Measurements from ENCODE around the gene TMEM140.
A peak's percentile ranks its signal among the peaks of the same experiment; 100 is the strongest.
"Not testable (repeated sequence)": the region's sequence is repeated elsewhere in the genome, so short reads cannot be mapped to it uniquely, and the experiment has no call there.

TMEM140 gene

DNA sequence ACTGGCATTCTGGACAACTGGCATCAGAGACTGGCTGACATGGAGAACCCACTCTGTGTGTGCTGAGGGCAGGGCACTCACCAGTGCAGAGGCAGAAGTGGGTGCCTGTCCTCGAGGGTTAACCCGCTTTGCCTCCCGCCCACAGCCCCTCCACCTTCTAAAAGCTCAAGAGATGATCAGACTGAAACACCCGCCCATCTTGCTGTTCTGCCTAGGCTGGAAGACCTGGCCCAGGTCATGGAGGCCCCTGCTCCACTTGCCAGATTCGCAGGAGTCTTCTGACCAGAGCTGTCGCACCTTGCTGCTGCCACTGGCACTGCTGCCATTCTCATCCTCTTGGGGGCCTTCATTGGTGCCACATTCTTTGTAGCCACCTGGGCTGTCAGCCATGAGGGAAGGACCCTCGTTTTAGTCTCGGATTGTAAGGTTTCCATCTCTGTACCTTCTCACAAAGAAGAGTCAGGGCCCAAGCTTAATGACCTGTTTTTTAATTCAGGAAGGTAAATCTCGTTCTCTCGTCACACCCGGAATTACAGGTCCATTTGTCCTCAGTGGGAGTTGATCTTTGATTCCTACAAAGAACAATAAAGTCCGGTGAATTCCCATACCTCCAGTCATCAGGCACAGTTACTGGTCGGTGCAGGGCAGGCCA lies 20.7 kb downstream of the TMEM140 start:
- Histone ChIP-seq H3K9ac (ENCODE audit: low read depth, low read length) (no peak overlapping the region), H3K4me1 (ENCODE audit: control insufficient read depth, insufficient read depth, low read length) (peaks cover 20% of the 10 kb centered on the region), H3K4me3 (ENCODE audit: low read length) (peak overlapping the region; percentile 91)

DNA sequence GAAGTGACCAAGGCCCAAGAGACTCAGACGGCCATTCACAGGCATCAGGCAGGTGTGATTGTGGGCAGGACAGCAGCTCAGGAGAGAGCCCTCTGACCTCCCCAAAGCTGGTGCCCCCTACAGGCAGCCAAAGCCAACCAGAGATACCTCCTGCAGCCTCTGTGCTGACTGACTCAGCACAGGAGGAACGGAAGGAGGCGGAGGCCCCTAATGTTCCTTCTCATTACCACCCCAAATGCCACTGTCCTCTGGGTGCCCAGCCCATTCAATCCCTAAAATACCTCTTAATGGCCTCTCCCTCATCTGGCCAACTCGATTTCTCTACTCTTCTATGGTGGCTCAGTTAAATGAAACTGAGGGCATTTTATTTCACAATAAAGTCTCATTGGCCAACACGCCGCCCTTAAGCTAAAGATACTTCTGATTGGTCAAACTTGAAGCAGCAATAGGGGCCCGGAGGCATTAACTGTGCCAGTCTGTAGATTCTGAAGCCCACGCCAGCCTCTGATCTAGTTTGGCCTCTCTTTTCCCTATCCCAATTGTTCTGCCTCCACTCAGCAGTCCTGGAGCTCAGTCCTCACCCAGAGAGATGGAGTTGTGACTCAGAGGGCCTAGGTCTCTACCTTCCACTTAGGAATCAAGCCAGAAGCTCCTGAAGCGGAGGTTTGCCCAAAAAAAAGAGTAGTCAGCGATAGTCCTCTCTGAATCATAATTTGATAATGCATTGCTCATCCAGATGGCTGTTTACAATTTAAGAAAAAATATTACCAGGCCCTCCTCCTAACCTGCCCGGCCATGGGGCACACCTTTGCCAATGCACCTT lies 21.5 kb downstream of the TMEM140 start:
- Histone ChIP-seq H3K9me3 (replicated peaks; ENCODE audit: low read length) (no peaks in the 10 kb centered on the region), H3K4me1 (ENCODE audit: control insufficient read depth, insufficient read depth, low read length) (peaks cover 20% of the 10 kb centered on the region), H3K4me3 (ENCODE audit: low read length) (peak overlapping the region; percentile 91), H3K9ac (ENCODE audit: low read depth, low read length) (peak overlapping the region; percentile 96), H3K4me2 (ENCODE audit: low read length) (peak overlapping the region; percentile 93), H3K36me3 (ENCODE audit: insufficient read depth, low read length) (peaks cover 46% of the 10 kb centered on the region), H3K27me3 (ENCODE audit: control insufficient read depth, insufficient read depth, low read length) (no peaks in the 10 kb centered on the region)

More for the DNA sequence above, 20.7 kb downstream of the TMEM140 start:
- peak overlapping the region; percentile 93 for H3K4me2 ChIP-seq (ENCODE audit: low read length)
- no peaks in the 10 kb centered on the region for H3K27me3 ChIP-seq (ENCODE audit: control insufficient read depth, insufficient read depth, low read length)
- no peaks in the 10 kb centered on the region for H3K9me3 ChIP-seq (replicated peaks; ENCODE audit: low read length)
- peaks cover 51% of the 10 kb centered on the region for H3K36me3 ChIP-seq (ENCODE audit: insufficient read depth, low read length)

DNA sequence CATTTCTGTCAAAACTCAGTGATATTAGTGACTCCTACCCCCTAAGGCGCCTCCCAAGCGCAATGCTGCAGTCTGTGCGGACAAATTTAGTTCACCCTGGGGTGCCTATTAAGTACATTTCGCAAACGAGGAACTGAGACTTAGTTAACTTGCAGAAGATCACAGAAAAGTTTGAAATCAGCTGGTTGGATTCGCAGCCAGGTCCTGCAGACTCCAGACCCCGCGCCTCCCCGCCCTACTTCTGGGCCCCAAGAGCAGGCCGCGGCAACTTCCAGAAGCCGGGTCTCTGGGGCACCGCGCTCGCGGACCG lies 22.0 kb downstream of the TMEM140 start:
- Histone ChIP-seq H3K9ac (ENCODE audit: low read depth, low read length) (peak overlapping the region; percentile 96), H3K36me3 (ENCODE audit: insufficient read depth, low read length) (peaks cover 41% of the 10 kb centered on the region), H3K4me2 (ENCODE audit: low read length) (peak overlapping the region; percentile 93), H3K4me1 (ENCODE audit: control insufficient read depth, insufficient read depth, low read length) (peaks cover 20% of the 10 kb centered on the region), H3K4me3 (ENCODE audit: low read length) (peak overlapping the region; percentile 91), H3K9me3 (replicated peaks; ENCODE audit: low read length) (no peaks in the 10 kb centered on the region), H3K27me3 (ENCODE audit: control insufficient read depth, insufficient read depth, low read length) (no peaks in the 10 kb centered on the region)

DNA sequence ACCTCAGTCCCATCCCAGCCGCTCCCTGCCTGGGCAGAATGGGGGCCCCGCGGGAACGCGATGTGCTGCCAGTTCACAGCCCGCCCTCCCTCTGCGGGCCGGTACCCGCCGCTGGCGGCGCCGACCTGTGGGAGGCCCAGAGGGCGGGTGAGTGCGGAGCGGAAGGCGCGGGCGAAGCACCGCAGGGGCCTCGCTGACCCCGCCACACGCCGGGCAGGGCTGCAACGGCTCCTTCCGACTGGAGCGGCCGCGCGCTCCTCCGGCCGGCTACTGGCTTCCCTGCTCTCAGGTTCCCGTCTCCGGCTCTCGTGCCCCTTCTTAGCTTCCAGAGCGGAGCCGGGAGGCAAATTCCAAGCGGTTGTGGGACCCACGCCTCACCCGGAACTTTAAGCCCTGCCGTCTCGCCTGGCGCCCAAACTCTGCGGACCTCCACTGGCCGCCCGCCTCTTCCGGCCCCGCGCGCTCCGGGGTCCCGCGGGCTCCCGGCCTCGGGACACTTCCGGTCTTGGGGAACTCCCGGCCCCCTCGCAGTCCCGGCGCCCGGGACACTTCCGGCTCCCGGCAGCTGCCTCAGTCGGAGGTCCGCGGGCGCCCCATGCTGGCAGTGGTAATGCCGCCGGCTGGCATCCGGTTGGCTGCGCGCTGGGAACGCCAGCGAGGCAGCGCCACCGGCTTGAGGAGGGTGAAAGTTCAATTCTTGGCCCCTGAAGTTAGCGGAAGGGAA lies 22.6 kb downstream of the TMEM140 start, which contains the start of gene CYREN:
Gene CYREN (minus strand): TSS at position 434 of the 724 bp plus-strand sequence. CDS start 1,785 bp downstream, outside the sequence.
- Histone ChIP-seq H3K9me3 (replicated peaks; ENCODE audit: low read length) (no peaks in the 10 kb centered on the region), H3K9ac (ENCODE audit: low read depth, low read length) (peak within 1 kb of the TSS; percentile 96), H3K4me1 (ENCODE audit: control insufficient read depth, insufficient read depth, low read length) (peaks cover 20% of the 10 kb centered on the region), H3K36me3 (ENCODE audit: insufficient read depth, low read length) (peaks cover 36% of the 10 kb centered on the region), H3K27me3 (ENCODE audit: control insufficient read depth, insufficient read depth, low read length) (no peaks in the 10 kb centered on the region), H3K4me3 (ENCODE audit: low read length) (peak within 1 kb of the TSS; percentile 91), H3K4me2 (ENCODE audit: low read length) (peak within 1 kb of the TSS; percentile 93)

DNA sequence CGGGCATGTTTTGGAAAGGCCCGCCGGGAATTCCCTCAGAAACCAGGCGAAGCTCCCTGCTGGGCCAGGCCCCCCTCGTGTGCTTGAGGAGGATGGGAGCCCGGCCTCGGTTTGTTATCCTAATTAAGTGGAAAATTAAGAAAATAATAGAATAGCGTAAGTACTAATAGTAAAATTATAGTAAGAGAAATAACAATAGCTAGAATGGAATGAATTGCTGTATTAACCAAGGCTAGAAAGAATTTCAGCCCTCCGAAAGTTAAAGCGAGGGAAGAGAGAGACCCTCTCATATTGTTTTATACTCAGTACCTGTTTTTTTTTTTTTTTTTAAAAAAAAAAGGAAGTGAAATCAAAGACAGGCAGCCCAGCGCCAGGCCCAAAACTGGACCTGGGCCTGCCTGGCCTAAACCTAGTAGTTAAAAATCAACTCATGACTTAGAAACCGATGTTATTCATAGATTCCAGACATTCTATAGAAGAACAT lies 23.2 kb downstream of the TMEM140 start:
- Histone ChIP-seq H3K9ac (ENCODE audit: low read depth, low read length) (peak overlapping the region; percentile 96), H3K4me1 (ENCODE audit: control insufficient read depth, insufficient read depth, low read length) (peaks cover 20% of the 10 kb centered on the region)

DNA sequence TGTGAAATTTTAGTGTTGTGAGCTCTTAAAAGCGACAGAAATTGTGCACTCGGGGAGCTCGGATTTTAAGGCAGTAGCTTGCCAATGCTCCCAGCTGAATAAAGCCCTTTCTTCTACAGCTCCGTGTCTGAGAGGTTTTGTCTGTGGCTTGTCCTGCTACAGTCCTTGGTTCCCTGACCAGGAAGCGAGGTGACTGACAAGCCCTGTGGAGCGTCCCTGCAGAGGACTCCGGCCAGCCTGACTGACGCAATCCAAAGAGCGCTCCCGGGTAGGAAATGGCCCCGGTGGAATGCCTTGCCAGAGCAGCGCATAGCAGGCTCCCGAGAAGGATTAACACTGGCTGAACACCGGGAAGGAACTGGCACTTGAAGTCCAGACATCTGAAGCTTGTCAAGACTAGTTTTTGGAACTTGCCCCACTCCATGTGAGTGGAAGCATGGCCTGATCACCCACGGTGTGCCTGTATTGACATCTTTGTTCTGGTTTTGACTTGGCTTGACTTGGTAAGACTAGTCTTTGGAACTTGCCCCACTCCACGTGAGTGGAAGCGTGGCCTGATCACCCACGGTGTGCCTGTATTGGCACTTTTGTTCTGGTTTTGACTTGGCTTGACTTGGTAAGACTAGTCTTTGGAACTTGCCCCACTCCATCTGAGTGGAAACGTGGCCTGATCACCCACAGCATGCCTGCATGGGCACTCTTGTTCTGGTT lies 23.9 kb downstream of the TMEM140 start:
- H3K4me2 ChIP-seq (ENCODE audit: low read length); H3K9me3 ChIP-seq (replicated peaks; ENCODE audit: low read length); H3K4me3 ChIP-seq (ENCODE audit: low read length); H3K9ac ChIP-seq (ENCODE audit: low read depth, low read length); H3K27me3 ChIP-seq (ENCODE audit: control insufficient read depth, insufficient read depth, low read length): not testable (repeated sequence)
- Histone ChIP-seq H3K36me3 (ENCODE audit: insufficient read depth, low read length) (peaks cover 23% of the 10 kb centered on the region), H3K4me1 (ENCODE audit: control insufficient read depth, insufficient read depth, low read length) (peaks cover 20% of the 10 kb centered on the region)

More for the DNA sequence above, 23.2 kb downstream of the TMEM140 start:
- H3K27me3 ChIP-seq (ENCODE audit: control insufficient read depth, insufficient read depth, low read length); H3K9me3 ChIP-seq (replicated peaks; ENCODE audit: low read length): not testable (repeated sequence)
- Histone ChIP-seq H3K4me3 (ENCODE audit: low read length) (peak overlapping the region; percentile 91), H3K36me3 (ENCODE audit: insufficient read depth, low read length) (peaks cover 30% of the 10 kb centered on the region), H3K4me2 (ENCODE audit: low read length) (peak overlapping the region; percentile 93)

DNA sequence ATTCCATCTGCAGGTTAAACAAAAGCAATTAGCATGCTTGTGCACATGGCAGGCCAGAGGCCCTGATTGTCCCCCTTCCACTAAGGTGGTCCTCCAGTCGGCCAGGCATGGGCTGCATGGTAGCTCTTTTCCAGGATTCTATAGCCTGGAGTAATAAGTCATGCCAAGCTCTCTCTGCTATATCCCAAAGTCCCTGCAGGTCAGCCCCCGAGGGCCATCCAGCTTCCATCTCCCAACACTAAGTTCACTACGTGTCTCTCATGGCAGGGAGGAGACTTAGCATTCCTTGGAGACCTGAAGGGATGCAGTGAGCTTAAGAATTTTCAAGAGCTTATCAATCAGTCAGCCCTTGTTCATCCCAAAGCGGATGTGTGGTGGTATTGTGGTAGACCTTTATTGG lies 26.0 kb downstream of the TMEM140 start:
- not testable (repeated sequence) for H3K4me2 ChIP-seq (ENCODE audit: low read length); H3K27me3 ChIP-seq (ENCODE audit: control insufficient read depth, insufficient read depth, low read length); H3K9me3 ChIP-seq (replicated peaks; ENCODE audit: low read length); H3K4me3 ChIP-seq (ENCODE audit: low read length); H3K9ac ChIP-seq (ENCODE audit: low read depth, low read length); H3K36me3 ChIP-seq (ENCODE audit: insufficient read depth, low read length)
- peaks cover 14% of the 10 kb centered on the region for H3K4me1 ChIP-seq (ENCODE audit: control insufficient read depth, insufficient read depth, low read length)

DNA sequence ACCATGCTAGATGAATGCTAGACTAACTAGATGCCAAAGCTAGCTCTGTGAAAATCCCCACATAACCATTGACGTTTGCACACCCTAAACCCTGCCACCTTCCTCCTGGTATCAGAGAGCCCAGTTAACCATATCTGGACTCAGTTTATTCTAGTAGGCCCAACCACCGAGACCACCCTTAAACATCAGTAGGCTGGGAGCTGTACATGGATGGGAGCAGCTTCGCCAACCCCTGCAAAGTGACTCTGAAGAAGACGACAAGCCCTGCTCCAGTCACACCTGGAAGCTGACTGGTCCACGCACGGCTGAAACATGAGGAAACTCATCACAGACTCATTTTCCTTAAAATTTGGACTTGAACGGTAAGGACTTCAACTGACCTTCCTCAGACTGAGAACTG lies 27.1 kb downstream of the TMEM140 start:
- Histone ChIP-seq H3K4me1 (ENCODE audit: control insufficient read depth, insufficient read depth, low read length) (peaks cover 7% of the 10 kb centered on the region), H3K4me2 (ENCODE audit: low read length) (no peak overlapping the region), H3K9me3 (replicated peaks; ENCODE audit: low read length) (no peaks in the 10 kb centered on the region), H3K27me3 (ENCODE audit: control insufficient read depth, insufficient read depth, low read length) (no peaks in the 10 kb centered on the region), H3K4me3 (ENCODE audit: low read length) (no peak overlapping the region), H3K9ac (ENCODE audit: low read depth, low read length) (no peak overlapping the region), H3K36me3 (ENCODE audit: insufficient read depth, low read length) (no peaks in the 10 kb centered on the region)

DNA sequence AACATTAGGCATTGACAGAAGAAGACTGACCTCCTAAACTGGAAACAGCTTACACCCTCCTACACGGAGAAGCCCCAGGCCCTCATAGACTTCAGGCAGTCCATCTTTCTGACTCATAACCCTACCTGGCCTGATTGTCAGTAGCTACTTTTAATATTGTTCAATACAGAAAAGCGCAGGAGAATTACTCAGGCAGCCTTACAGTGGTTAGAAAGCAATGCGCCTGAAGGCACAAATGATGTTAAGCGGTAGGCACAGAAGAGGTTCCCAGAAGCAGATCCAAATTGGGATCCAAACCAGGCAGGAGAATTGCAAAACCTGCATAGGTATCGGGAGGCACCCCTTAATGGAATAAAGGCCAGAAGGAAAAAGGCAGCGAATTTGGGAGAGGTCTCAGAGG lies 28.1 kb downstream of the TMEM140 start:
- H3K4me1 ChIP-seq (ENCODE audit: control insufficient read depth, insufficient read depth, low read length): peaks cover 5% of the 10 kb centered on the region
- H3K4me2 ChIP-seq (ENCODE audit: low read length): no peak overlapping the region
- no peaks in the 10 kb centered on the region for H3K36me3 ChIP-seq (ENCODE audit: insufficient read depth, low read length)
- H3K4me3 ChIP-seq (ENCODE audit: low read length): no peak overlapping the region
- no peaks in the 10 kb centered on the region for H3K27me3 ChIP-seq (ENCODE audit: control insufficient read depth, insufficient read depth, low read length)
- H3K9ac ChIP-seq (ENCODE audit: low read depth, low read length): no peak overlapping the region
- H3K9me3 ChIP-seq (replicated peaks; ENCODE audit: low read length): peaks cover 2% of the 10 kb centered on the region

DNA sequence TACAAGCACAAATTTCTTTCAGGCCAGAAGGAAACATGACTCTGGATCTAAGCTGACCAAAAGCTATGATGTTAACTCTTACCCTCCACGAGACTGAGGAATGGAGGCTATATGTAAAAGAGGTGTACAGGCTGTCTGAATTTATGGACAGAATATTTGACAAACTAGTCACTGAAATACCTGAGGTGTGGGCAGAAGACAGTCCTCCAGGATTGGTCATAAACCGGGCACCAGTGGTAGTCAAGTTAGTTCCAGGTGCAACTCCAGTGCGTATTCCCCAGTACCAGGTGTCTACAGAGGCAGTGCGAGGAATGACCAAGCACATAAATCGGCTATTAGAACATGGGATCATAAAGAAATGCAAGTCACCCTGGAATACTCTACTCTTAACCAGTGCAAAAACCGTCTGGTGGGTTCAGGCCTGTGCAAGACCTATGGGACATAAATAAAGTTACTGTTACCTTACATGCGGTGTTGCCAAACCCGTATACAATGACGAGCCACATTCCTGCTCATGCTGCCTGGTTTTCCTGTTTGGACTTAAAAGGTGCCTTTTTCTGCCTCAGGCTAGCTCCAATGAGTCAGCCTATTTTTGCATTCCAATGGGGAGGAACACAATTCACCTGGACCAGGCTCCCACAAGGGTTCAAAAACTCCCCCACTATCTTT lies 29.3 kb downstream of the TMEM140 start:
- Histone ChIP-seq H3K9ac (ENCODE audit: low read depth, low read length) (no peak overlapping the region), H3K4me2 (ENCODE audit: low read length) (no peak overlapping the region), H3K4me3 (ENCODE audit: low read length) (no peak overlapping the region), H3K27me3 (ENCODE audit: control insufficient read depth, insufficient read depth, low read length) (no peaks in the 10 kb centered on the region), H3K4me1 (ENCODE audit: control insufficient read depth, insufficient read depth, low read length) (no peaks in the 10 kb centered on the region), H3K9me3 (replicated peaks; ENCODE audit: low read length) (peaks cover 9% of the 10 kb centered on the region), H3K36me3 (ENCODE audit: insufficient read depth, low read length) (peaks cover 6% of the 10 kb centered on the region)

Data from skeletal muscle satellite cell (primary cell).